Lower lobe of right lung (tissue), 2 donors: ENCODE results near the gene NFIA. TPM values are rescaled to one million over a fixed set of nuclear protein-coding genes. Genes with fewer than 3 reads are reported as not detected.

Source experiments
- ATAC-seq, 2 donors: fragments of 200-7000 bp; cut with Tn5 transposase; one replicate each; pipeline ENCODE4 v1.9.1; 2020 to 2022; ENCODE audit warnings: mild to moderate bottlenecking in 2 of 2, moderate library complexity in 2 of 2
- DNase-seq: peaks from one replicate; pipeline ENCODE4 v3.0.0-alpha.2; 2020
- H3K27ac ChIP-seq: fragments of 200-600 bp; one replicate; pipeline ENCODE4 v1.8.0; 2022
- H3K27me3 ChIP-seq: fragments of 200-600 bp; one replicate; pipeline ENCODE4 v1.8.0; 2022; ENCODE audit warnings: low read depth
- H3K36me3 ChIP-seq: fragments of 200-600 bp; one replicate; pipeline ENCODE4 v1.8.0; 2022; ENCODE audit warnings: mild to moderate bottlenecking
- H3K4me1 ChIP-seq: fragments of 200-600 bp; one replicate; pipeline ENCODE4 v1.8.0; 2022
- H3K4me3 ChIP-seq: fragments of 200-600 bp; one replicate; pipeline ENCODE4 v1.8.0; 2022; ENCODE audit warnings: mild to moderate bottlenecking
- H3K9me3 ChIP-seq: fragments of 200-600 bp; one replicate; pipeline ENCODE4 v1.8.0; 2022
- CTCF ChIP-seq: fragments of 200-600 bp; IDR thresholded peaks from one replicate; pipeline ENCODE4 v1.8.0; 2022; ENCODE audit warnings: antibody characterized with exemption, mild to moderate bottlenecking
- intact Hi-C: fragments of 100-400 bp; cut with DNase I; formaldehyde crosslinking; loops from one replicate; pipeline ENCODE4 v1.11.0; 2022
- total RNA-seq: library from RNA; stranded (reverse); fragmentation: NEBNext Ultra II Directional; extraction: Animal tissue kit (Norgen Biotek cat#: 25700); gene quantifications from one replicate; pipeline ENCODE4 v1.2.1, GENCODE V29; 2021
- donor health status: DM: no; HTN: yes; CAD: no; lungs with severe emphysema.

NFIA gene
- total RNA-seq, 1 donor from 2014 or later, result 70.0 TPM

GRCh38 chr1:61149010-61149860 is 66.9 kb downstream of the NFIA start:
- no peaks in the 10 kb centered on the region for H3K36me3 ChIP-seq
- intact Hi-C loops, result no loop called here
- H3K27ac ChIP-seq, result no peak overlapping the region
- H3K4me1 ChIP-seq, result peaks cover 13% of the 10 kb centered on the region
- no peaks in the 10 kb centered on the region for H3K27me3 ChIP-seq
- TF ChIP-seq CTCF, result no peak
- ATAC-seq (no peak), DNase-seq (no peak)
- no peak overlapping the region for H3K4me3 ChIP-seq
- H3K9me3 ChIP-seq, result no peaks in the 10 kb centered on the region

- ATAC-seq (no peak), DNase-seq (no peak)
- no peak for TF ChIP-seq CTCF
- peaks cover 19% of the 10 kb centered on the region for H3K4me1 ChIP-seq
- H3K36me3 ChIP-seq, result no peaks in the 10 kb centered on the region
- H3K4me3 ChIP-seq, result no peak overlapping the region
- no peak overlapping the region for H3K27ac ChIP-seq
- H3K27me3 ChIP-seq, result no peaks in the 10 kb centered on the region
- intact Hi-C loops, result no loop called here
- H3K9me3 ChIP-seq, result no peaks in the 10 kb centered on the region
These were observed 69.2 kb downstream of the NFIA start for GRCh38 chr1:61151565-61151964.

GRCh38 chr1:61152066-61152465 is 69.7 kb downstream of the NFIA start:
- intact Hi-C loops, result no loop called here
- no peaks in the 10 kb centered on the region for H3K9me3 ChIP-seq
- no peak for ATAC-seq
- H3K27me3 ChIP-seq, result no peaks in the 10 kb centered on the region
- no peak for TF ChIP-seq CTCF
- no peak for DNase-seq
- no peak overlapping the region for H3K27ac ChIP-seq
- peaks cover 24% of the 10 kb centered on the region for H3K4me1 ChIP-seq
- no peak overlapping the region for H3K4me3 ChIP-seq
- H3K36me3 ChIP-seq, result no peaks in the 10 kb centered on the region

GRCh38 chr1:61152469-61153105 is 70.2 kb downstream of the NFIA start:
- intact Hi-C loops, result no loop called here
- no peak for ATAC-seq
- no peaks in the 10 kb centered on the region for H3K36me3 ChIP-seq
- H3K4me1 ChIP-seq, result peaks cover 29% of the 10 kb centered on the region
- no peak for DNase-seq
- no peaks in the 10 kb centered on the region for H3K27me3 ChIP-seq
- no peak for TF ChIP-seq CTCF
- H3K9me3 ChIP-seq, result no peaks in the 10 kb centered on the region
- no peak overlapping the region for H3K4me3 ChIP-seq
- no peak overlapping the region for H3K27ac ChIP-seq

- H3K27me3 ChIP-seq, result no peaks in the 10 kb centered on the region
- peaks cover 41% of the 10 kb centered on the region for H3K4me1 ChIP-seq
- TF ChIP-seq CTCF, result no peak
- no peaks in the 10 kb centered on the region for H3K9me3 ChIP-seq
- no peak overlapping the region for H3K4me3 ChIP-seq
- no peaks in the 10 kb centered on the region for H3K36me3 ChIP-seq
- peak in 1 of 2 donors; percentile 39 for ATAC-seq
- H3K27ac ChIP-seq, result peak overlapping the region; percentile 28
- intact Hi-C loops, result no loop called here
- DNase-seq, result no peak
These were observed 74.5 kb downstream of the NFIA start for GRCh38 chr1:61156576-61157467.
